GM21515 (cell line): ENCODE measurements around the gene RELN.
"Not testable (repeated sequence)": the region's sequence is repeated elsewhere in the genome, so short reads cannot be mapped to it uniquely, and the experiment has no call there.

Experiments
- ATAC-seq: cut with Tn5 transposase; IDR thresholded peaks from one replicate; pipeline ENCODE4 v1.9.1; 2021; ENCODE audit not compliant: unreplicated experiment

The RELN gene

DNA sequence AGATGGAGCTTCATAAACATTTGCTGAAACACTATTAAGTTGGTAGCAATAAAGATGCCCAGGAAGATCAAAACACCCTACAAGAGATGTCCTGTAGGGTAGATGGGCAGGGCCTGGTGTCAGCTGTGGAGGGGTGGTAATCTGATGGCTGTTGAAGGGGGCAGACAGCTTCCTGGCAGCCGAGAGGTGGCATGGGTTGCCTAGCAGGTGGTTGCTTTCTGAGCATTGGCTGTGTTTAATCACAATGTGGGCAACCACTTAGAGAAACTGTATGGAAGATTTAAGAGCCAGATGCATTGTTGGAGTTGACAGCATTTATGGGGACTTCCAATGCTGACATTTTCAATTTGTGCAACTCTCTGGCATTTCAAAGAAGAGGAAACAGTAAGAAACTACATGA is 463.5 kb downstream of the RELN start:
- no peak for ATAC-seq

DNA sequence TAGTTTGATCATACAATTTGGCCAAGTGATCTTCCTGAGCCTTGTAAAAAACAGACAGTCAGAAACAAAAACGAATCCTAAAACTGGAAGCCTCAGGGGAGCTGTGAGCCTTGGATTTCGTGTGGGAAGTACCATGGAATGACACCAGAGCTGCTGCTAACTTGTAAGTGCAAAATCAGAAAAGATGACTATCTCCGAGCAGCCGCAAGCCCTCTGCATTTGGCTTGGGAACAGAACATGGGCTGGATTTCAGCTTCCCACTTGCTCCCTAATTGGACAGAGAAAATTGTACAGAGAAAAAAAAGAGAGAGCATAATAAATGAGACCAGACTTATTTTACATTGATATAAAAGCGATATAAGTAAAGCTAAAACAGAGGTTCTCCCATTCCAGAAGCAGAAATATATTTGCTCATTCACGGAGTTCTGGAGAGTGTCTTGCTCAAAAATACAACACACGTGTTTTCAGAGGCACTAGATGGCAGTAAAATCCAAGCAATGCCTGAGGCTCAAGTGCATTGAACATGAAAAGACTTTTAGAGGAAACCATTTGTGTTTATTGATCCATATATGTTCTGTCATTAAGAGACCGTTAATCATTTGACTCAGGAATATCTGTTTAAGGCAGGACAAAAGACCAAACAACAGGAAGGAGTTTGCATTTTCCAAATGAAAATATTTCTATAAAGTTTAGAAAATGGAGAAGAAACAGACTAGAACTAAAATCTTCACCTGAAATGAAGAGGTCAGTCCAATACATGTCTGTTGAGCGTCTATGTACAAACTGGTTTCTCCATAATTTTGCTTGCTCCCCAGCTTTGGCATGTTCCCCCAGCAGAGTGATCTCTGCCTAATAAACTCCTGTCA is 465.2 kb downstream of the RELN start:
- no peak for ATAC-seq

DNA sequence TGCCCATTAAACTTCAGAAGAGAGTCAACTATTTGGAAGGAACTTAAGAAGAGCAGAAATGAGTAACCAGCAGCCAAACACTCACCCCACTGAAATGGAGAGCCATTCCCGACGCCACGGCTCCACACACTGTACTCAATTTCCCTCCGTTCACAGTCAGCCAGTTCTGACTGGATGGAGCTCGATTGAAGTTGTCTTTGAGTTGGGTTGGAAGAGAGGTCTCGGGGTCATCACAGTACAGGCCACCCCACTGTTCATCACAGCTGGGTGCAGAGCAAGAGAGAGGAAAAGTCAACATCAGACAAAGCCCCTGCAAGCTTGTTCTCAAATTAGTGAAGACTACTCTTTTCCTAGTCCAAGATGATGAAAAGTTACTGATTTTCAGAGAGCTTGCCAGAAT is 467.5 kb downstream of the RELN start:
- ATAC-seq: no peak

DNA sequence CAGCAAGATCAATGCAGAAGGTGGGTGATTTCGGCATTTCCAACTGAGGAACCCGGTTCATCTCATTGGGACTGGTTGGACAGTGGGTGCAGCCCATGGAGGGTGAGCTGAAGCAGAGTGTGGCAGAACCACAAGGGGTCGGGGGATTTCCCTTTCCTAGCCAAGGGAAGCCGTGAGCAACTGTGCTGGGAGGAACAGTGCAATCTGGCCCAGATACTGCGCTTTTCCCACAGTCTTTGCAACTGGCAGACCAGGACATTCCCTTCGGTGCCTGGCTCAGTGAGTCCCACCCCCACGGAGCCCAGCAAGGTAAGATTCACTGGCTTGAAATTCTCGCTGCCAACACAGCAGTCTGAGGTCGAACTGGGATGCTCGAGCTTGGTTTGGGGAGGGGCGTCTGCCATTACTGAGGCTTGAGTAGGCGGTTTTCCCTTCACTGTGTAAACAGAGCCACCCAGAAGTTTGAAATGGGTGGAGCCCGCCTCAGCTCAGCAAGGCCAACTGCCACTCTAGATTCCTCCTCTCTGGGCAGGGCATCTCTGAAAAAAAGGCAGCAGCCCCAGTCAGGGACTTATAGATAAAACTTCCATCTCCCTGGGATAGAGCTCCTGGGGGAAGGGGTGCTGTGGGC is 484.8 kb downstream of the RELN start:
- ATAC-seq: no peak

DNA sequence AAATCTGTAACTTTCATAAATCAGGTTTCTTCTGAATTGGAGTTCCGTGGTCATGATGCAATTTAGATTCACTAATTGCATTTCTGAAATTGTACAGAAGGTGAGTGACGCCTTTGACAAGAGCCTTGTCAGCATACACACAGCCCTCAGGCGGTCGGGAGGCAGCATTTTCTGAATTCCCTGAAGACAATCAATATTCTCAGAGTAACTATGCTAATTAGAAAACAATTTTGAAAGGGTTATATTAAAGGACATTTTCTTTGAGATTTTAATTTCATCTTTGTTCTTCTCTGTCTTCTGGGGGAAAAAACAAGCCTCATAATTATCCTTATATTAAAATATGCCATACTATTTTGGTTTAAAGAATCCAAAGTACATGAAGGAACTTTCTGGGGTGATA is 488.3 kb downstream of the RELN start:
- ATAC-seq: no peak

DNA sequence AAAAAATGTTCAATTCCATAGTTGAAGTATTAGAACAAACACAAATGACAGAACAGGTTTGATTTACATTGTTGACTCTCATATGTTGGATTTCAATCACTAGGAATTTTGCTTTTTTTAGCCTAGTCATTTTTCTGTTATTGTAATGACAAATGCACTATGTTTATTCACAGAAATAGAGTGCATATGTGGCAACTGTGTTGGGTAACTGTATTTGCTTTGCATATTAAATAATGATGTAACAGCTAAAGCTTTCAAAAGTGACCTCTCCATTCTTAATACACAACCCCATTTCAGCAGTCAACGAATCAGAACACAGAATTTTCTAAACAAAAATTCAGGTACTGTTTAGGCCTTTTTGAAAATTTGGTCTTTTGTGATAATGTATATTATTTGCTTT is 489.5 kb downstream of the RELN start:
- no peak for ATAC-seq

DNA sequence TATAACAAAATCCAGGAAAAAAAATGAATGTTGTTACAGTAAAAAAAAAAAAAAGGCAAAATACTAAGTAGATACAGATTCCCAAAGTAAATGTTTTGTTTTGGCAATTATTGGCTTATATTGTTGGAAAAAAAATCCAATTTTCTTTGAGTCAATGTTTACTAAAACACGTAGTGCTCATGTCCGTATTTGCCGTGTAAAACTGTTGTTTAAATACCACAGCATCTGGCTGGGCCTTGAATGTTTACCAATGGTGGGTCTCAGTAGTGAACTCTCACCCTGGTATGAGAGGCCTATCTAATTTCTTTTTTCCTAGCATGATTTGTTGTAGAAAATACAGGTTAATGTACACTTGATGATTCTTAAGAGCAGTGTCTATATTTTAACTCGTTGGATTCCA is 502.0 kb downstream of the RELN start:
- no peak for ATAC-seq

DNA sequence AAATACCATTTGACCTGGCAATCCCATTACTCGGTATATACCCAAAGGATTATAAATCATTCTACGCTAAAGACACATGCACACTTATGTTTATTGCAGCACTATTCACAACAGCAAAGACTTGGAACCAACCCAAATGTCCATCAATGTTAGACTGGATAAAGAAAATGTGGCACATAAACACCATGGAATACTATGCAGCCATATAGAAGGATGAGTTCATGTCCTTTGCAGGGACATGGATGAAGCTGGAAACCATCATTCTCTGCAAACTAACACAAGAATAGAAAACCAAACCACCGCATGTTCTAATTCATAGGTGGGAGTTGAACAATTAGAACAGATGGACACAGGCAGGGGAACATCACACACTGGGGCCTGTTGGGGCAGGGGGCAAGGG is 502.6 kb downstream of the RELN start:
- ATAC-seq: not testable (repeated sequence)

DNA sequence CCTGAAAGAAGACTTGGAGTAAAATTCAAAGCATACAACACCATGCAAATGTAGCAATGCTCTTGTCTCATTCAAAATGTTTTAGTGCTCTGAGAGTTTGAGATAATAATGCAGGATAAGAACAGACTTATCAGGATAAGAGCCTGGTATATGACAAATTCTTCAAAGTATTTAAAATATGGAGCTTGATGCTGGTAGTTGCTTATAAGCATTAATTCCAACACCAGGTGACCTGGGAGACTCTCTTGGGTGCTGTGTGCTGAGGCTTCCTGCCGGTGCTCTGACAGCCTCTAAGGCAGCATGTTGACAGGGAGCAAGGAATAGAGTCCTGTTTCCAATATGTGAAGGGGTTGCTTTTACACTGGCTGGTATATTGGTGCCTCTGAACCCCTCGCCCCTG is 508.7 kb downstream of the RELN start:
- ATAC-seq: no peak

DNA sequence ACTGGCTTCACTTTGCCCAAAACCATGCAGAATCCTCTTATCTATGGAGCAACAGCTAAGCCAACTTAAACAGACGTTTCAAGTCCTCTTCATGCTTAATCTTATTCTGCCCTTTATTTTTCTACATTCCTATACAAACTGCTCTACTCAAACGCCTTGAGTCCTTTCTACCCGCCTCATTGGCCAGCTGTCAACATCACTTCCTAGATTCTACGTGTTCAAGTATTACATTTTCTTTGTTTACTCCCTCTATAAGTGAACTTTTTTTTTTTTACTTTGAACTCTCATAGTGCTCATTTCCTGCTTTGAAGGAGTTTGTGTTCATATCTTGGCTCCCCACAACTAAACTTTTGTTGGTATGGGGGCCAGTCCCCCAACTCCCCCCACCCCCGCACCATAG is 514.5 kb downstream of the RELN start:
- no peak for ATAC-seq

DNA sequence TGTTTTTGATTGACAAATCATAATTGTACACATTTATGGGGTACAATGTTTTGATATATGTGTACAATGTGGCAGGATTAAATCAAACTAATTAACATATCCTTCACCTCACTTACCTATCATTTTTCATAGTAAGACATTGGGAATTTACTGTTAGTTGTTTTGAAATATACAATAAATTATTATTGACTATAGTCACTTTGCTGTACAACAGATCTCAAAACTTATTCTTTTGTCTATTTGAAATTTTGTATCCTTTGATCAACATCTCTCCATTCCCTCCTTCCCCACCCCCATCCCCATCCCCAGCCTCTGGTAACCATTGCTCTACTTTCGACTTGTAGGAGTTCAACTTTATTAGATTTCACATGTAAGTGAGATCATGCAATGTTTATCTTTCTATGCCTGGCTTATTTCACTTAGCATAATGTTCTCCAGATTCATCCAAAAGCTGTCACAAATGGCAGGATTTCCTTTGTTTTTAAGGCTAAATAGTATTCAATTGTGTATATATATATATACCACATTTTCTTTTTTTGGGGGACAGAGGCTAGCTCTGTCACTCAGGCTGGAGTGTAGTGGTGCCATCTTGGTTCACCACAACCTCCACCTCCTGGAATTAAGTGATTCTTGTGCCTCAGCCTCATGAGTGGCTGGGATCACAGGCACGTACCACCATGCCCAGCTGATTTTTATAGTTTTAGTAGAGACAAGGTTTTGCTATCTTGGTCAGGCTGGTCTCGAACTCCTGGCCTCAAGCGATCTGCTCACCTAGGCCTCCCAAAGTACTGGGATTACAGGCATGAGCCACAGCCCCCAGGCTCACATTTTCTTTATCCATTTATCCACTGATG is 520.1 kb downstream of the RELN start:
- ATAC-seq: no peak

DNA sequence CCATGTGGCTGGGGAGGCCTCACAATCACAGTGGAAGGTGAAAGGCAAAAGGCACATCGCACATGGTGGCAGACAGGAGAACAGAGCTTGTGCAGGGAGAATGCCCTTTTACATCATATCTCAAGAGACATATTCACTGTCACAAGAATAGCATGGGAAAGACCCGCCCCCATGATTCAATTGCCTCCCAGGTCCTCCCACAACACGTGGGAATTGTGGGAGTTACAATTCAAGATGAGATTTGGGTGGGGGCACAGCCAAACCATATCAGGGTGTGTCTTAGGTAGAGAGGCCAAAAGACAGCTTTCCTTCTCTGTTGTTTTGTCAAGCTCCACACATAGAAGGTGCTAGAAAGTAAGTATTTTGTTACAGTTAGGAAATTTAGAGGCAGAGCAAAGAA is 522.6 kb downstream of the RELN start:
- ATAC-seq: no peak

DNA sequence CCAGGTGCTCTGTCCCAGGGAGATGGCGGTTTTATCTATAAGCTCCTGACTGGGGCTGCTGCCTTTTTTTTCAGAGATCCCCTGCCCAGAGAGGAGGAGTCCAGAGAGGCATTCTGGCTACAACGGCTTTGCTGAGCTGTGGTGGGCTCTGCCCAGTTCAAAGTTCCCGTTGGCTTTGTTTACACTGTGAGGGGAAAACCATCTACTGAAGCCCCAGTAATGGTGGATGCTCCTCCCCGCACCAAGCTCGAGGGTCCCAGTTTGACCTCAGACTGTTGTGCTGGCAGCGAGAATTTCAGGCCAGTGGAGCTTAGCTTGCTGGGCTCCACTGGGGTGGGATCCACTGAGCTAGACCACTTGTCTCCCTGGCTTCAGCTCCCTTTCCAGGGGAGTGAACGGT is 527.1 kb downstream of the RELN start:
- no peak for ATAC-seq

DNA sequence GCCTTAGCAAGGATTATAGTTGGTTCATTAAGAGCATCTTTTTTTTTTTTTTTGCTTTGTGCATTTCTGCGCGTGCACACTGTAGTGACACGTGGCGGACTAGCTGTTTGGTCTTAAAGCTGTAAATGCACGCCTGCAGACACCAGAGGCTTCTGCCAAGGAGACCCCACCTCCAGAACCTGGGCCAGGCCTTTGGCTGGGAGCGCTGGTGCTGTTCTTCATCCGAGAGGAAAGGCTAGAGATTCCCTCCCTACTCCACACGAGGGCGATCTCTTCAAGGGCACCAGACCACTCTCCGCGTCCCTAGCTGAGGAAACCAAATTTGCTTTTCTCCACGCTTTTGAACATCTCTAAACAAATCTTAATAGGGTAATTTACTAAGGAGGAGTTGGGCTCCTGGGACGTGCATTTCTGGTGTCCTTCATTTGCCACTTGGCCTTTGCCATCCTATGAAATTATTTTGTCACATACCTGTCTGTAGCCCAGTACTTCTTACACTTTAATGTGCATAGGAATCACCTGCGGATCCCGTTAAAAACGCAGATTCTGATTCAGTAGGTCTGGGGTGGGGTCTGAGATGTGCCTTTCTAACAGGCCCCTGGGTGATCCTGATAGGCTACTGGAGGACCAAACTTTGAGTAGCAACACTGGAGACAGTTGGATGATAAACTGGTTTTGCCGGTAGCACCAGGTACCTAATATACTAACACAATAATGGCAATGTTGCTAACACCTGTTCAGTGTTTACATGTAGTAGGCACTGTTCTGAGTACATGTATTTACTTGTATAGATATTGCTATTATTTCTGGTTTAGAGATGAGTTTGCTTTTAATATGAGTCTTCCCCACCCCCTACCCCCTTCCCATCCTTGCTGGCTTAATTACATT is 542.1 kb downstream of the RELN start:
- ATAC-seq: peak; percentile 66

DNA sequence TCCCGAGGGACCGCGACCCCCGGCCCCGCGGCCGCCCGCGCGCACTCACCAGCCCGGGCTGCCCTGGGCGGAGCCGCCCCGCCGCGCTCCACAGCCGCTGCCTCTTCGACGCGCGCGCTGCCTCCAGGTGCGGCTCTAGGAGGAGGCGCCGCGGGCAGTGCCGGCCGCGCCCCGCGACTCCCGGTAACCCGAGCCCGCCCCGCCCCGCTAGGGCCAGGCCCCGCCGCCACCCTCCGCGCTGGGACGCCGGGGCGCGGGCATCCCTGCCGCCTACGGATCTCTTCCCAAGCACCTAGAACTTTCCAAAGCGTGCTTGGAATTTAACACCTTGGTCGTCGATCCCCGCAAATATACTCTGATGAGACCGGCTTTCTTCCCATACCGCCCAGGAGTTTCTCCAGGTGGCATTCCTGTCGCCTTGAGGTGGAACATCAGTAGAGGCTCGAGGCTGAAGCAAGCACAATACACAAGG is 543.4 kb downstream of the RELN start, which contains the start of gene SLC26A5:
Gene SLC26A5, minus strand, starts transcription at position 159 of the 472 bp plus-strand sequence. CDS start 24,693 bp downstream, outside the sequence.
- peak; percentile 52 for ATAC-seq

DNA sequence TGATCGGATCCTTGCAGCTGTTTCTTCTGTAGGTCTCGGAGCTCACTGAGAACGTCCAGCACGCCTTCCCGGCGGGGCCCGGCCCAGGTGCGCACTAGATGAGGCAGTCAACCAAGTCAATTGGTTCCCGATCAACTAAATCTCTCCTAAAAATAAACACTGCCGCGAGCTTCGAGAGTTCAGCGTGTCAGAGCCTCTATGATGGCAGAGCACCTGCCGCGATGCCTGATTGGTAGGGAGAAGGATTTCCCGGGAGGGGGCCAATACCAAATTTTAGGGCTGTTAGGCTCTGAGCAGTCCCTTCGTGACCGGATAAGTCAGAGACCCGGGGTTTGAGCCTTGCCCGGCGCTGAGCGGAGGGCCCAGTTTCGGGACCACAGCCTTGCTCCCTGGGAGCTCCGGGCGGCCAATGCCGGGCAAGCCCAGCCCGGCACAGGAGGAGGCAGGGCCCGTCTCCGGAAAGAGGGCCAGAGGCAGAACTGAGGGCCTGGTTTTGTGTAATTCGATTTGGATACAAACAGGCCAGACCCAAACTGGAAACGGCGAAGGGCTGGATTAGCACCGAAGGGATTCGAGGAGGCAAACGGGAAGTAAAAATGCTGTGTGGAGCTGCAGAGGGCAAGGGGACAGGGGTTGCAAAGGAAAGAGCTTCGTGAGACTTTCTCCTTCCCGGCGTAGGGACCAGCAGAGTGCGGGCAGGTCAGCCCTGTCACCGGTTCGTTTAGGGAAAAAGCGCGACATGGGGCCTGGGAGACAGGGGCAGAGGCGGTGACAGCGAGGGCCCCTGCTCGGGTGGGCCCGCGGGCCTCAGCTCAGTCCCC is 544.0 kb downstream of the RELN start:
- ATAC-seq: peak; percentile 21

DNA sequence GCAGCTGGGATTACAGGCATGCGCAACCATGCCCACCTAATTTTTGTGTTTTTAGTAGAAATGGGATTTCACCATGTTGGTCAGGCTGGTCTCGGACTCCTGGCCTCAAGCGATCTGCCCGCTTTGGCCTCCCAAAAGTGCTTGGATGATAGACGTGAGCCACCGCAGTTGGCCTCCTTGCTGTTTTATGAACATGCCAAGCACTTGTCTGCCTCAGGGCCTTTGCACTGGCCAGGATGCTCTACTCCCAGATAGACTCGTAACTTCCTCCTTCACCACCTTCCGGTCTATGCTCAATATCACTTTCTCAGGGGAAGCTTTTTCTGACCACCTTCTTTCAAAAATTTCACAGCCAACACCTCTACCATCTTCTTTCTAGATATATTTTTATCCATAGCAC is 549.8 kb downstream of the RELN start:
- ATAC-seq: no peak

DNA sequence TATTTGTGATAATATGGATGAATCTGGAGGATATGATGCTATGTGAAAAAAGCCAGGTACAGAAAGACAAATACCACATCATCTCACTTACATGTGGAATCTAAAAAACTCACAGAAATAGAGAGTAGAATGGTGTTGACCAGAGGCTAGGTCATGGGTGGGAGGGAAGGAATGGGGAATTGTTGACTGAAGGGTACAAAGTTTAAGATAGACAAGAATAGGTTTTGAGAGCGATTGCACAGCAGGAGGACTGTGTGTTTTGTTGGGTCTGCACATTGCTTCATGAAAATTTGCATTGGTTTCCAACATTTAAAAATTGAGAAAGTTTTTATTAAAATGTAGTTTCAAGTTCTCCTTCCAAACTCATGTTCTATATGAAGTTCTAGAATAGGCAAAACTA is 551.8 kb downstream of the RELN start:
- no peak for ATAC-seq

DNA sequence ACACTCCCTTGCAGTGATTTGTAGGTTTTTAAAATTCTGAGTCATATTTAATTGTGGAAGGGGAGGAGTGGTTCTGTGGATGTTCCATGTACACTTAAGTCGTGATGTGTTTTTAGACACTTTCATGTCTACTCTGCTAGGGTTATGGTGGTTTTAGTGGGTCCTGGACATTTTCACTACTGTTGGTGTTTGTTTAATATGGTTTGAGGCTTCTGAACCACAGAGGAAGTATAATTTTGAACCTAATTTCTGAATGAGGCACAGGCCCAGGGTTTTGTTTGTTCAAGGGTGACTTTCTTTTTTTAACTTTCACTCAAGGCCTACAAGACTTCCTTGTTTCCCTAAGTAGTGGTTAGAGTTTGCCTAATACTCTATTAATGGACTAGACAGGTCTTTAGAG is 556.7 kb downstream of the RELN start:
- ATAC-seq: peak; percentile 68

DNA sequence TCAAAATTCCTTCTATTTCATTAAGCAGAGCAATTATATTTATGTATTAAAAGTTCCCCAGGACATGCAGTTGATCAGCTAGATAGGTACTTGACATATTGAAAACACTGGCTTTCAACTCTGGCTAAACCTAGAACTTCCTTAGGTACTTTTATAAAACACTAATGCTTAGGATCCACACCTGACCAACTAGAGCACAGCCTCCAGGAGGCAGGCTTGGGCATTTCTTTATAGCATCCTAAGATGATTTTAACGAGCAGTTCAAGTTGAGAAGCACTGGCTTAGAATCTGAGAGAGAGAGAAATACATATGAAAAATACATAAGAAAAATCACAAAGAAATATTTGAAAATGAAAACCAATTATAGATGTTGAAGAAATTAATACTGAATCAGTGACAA is 564.3 kb downstream of the RELN start:
- no peak for ATAC-seq
